Measurements from ENCODE around the gene AIFM2.
"Not testable (repeated sequence)": the region's sequence is repeated elsewhere in the genome, so short reads cannot be mapped to it uniquely, and the experiment has no call there.

The AIFM2 gene

GRCh38 chr10:70121281-70121949, 11.2 kb downstream of the AIFM2 start:
- no peak for DNase-seq

GRCh38 chr10:70120417-70120816, 12.2 kb downstream of the AIFM2 start:
- no peak for DNase-seq

GRCh38 chr10:70119623-70120022, 13.0 kb downstream of the AIFM2 start:
- DNase-seq = no peak

- no peak for DNase-seq
Observed at GRCh38 chr10:70119197-70119596, 13.4 kb downstream of the AIFM2 start.

- no peak for DNase-seq
Observed at GRCh38 chr10:70118196-70118595, 14.4 kb downstream of the AIFM2 start.

- no peak for DNase-seq
Observed at GRCh38 chr10:70117646-70118045, 15.0 kb downstream of the AIFM2 start.

- peak; percentile 67 for DNase-seq
Observed at GRCh38 chr10:70115948-70116682, 16.5 kb downstream of the AIFM2 start.

- no peak for DNase-seq
Observed at GRCh38 chr10:70114902-70115301, 17.7 kb downstream of the AIFM2 start.

- DNase-seq = no peak
Observed at GRCh38 chr10:70112071-70112470, 20.6 kb downstream of the AIFM2 start.

- DNase-seq = no peak
Observed at GRCh38 chr10:70111496-70111895, 21.1 kb downstream of the AIFM2 start.

GRCh38 chr10:70109064-70109729, 23.4 kb downstream of the AIFM2 start:
- DNase-seq = no peak

- peak; percentile 31 for DNase-seq
Observed at GRCh38 chr10:70106958-70107791, 25.4 kb downstream of the AIFM2 start.

GRCh38 chr10:70101668-70102067, 31.0 kb downstream of the AIFM2 start:
- no peak for DNase-seq

- DNase-seq = not testable (repeated sequence)
Observed at GRCh38 chr10:70101068-70101562, 31.5 kb downstream of the AIFM2 start.

- no peak for DNase-seq
Observed at GRCh38 chr10:70098271-70098670, 34.4 kb downstream of the AIFM2 start.

GRCh38 chr10:70097459-70097858, 35.2 kb downstream of the AIFM2 start:
- no peak for DNase-seq

- DNase-seq = no peak
Observed at GRCh38 chr10:70096705-70097420, 35.8 kb downstream of the AIFM2 start.

GRCh38 chr10:70096016-70096704, 36.5 kb downstream of the AIFM2 start:
- DNase-seq = no peak

GRCh38 chr10:70094250-70094649, 38.4 kb downstream of the AIFM2 start:
- DNase-seq = no peak

- DNase-seq = peak; percentile 29
Observed at GRCh38 chr10:70093335-70093944, 39.2 kb downstream of the AIFM2 start.

- no peak for DNase-seq
Observed at GRCh38 chr10:70092389-70092718, 40.3 kb downstream of the AIFM2 start.
